GM12864 (cell line): ENCODE measurements around the gene ABTB1.

ENCODE experiments used
- DNase-seq: peaks from one replicate; pipeline ENCODE4 v3.0.0-alpha.2; 2011; ENCODE audit warnings: low read depth
- H3K4me3 ChIP-seq: 2 replicates; pipeline ENCODE4 v1.5.1; 2011; ENCODE audit warnings: mild to moderate bottlenecking, low read depth, low read length, control low read depth
- CTCF ChIP-seq: IDR thresholded peaks from 2 replicates; pipeline ENCODE4 v1.5.1; 2011; ENCODE audit warnings: low read depth, mild to moderate bottlenecking, moderate library complexity, low read length, control low read depth, inconsistent platforms; ENCODE audit errors: missing control alignments

The ABTB1 gene

DNA sequence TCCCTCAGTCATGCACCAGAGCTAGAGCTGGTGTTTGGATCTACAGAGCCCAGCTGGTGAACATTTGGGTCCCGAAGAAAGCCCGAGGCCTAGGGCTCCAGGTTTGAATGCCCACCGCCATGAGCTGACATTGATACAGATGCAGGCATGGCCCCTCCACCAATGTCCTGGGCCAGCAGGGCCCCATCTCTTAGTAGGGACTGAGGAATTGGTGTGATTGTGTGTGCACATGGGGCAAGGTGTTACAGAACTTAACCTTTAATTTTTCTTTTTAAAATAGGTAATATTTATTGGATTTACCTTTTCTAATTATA, 32.8 kb upstream of the ABTB1 start:
- TF ChIP-seq CTCF, result no peak
- no peak overlapping the region for H3K4me3 ChIP-seq
- no peak for DNase-seq

DNA sequence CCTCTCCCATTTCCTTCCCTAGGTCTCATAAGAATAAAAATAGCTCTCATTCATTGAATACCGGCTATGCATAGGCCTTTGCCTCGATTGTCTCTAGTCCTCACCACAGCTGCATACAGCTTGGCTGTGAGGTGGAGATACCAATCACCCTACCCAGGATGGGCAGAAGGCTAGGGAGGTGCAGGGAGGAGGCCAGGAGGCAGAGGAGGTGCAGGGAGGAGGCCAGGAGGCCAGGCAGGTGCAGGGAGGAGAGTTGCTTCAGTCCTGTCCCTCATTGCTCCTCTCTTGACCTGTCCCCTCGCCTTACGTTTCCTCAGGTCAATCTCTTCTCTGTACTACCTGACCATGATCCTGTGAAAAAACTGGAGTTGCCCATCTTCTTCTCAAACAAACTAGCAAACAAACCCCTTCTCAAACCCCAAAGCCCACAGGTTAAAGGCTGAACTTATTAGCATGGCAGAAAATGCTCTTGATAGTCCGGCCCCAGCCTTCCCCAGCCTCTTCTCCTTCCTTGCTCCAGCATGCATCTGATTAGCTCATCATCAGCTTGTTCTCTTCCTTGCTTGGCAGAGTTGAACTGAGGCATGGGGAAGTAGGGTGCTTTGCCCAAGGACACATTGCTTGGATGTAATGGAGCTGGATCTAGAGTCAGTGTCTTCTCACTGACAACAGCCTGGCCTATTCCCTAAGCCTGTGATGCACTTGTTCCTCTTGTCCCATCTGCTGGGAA, 27.9 kb upstream of the ABTB1 start:
- no peak for TF ChIP-seq CTCF
- no peak for DNase-seq
- H3K4me3 ChIP-seq, result no peak overlapping the region

- DNase-seq, result no peak
- no peak for TF ChIP-seq CTCF
- no peak overlapping the region for H3K4me3 ChIP-seq
These were observed 27.3 kb upstream of the ABTB1 start for GRCh38 chr3:127645371-127646015.

- H3K4me3 ChIP-seq, result no peak overlapping the region
- TF ChIP-seq CTCF, result no peak
- DNase-seq, result no peak
These were observed 26.2 kb upstream of the ABTB1 start for GRCh38 chr3:127646501-127647046.

GRCh38 chr3:127647166-127647844, 25.4 kb upstream of the ABTB1 start:
- no peak for TF ChIP-seq CTCF
- DNase-seq, result no peak
- H3K4me3 ChIP-seq, result no peak overlapping the region

- DNase-seq, result no peak
- no peak overlapping the region for H3K4me3 ChIP-seq
- TF ChIP-seq CTCF, result no peak
These were observed 24.9 kb upstream of the ABTB1 start for GRCh38 chr3:127647845-127648204.
